ENCODE data around the gene TSC22D4. TPM values are rescaled to one million over a fixed set of nuclear protein-coding genes. Genes with fewer than 3 reads are reported as not detected.

The TSC22D4 gene
- total and polyA plus RNA-seq, 4 donors, result 5.5 to 21.2 (median 11.4) TPM

DNA sequence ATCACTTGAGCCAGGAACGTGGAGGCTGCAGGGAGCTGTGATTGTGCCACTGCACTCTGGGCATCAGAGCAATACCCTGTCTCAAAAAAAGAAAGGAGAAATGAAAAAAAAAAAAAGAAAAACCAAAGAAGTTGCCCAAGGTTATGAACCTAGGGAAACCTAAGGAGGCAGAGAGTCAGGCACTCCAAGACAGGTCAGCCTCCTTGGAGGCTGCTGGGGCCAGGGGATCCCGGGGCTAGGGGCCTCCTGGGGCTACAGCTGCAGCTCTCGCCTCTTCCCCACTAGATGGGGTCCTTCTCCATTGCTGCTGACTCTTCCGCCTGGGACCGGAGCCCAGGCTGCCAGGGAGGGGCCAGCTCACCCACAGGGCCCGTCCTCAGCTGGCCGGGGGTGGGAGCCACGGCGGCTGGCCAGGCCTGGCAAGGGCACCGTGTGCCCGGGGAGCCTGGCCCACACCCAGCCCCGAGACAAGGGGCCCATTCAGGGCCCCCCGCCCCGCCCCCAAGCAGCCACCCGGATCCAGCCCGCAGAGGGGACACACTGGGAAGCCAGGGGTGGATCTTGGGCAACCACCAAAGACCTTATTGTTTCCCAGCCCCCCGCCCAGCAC, 13.2 kb downstream of the TSC22D4 start:
- WGBS, result 16% methylated on average over 17 of the region's 17 CpGs
- no peak overlapping the region for H3K4me3 ChIP-seq (ENCODE audit: low read depth in 1 of 3, low read length in 3 of 3)
- no peak for TF ChIP-seq EGR1 (IDR thresholded peaks at IDR 0.05; ENCODE audit: low read depth in 2 of 2)
- TF ChIP-seq RXRA (IDR thresholded peaks at IDR 0.05), result peak in 1 of 2 donors; percentile 21
- no peak for TF ChIP-seq HNF4A (conservative IDR thresholded peaks at IDR 0.05)
- TF ChIP-seq NR2F2 (IDR thresholded peaks at IDR 0.05), result no peak
- TF ChIP-seq, protein P1, sequence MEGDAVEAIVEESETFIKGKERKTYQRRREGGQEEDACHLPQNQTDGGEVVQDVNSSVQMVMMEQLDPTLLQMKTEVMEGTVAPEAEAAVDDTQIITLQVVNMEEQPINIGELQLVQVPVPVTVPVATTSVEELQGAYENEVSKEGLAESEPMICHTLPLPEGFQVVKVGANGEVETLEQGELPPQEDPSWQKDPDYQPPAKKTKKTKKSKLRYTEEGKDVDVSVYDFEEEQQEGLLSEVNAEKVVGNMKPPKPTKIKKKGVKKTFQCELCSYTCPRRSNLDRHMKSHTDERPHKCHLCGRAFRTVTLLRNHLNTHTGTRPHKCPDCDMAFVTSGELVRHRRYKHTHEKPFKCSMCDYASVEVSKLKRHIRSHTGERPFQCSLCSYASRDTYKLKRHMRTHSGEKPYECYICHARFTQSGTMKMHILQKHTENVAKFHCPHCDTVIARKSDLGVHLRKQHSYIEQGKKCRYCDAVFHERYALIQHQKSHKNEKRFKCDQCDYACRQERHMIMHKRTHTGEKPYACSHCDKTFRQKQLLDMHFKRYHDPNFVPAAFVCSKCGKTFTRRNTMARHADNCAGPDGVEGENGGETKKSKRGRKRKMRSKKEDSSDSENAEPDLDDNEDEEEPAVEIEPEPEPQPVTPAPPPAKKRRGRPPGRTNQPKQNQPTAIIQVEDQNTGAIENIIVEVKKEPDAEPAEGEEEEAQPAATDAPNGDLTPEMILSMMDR (IDR thresholded peaks at IDR 0.05; ENCODE audit: low read depth, low read length, missing input control), result peak; percentile 50
- TF ChIP-seq RAD21 (IDR thresholded peaks at IDR 0.05), result peak; percentile 79 to 82
- no peak overlapping the region for H3K9ac ChIP-seq (ENCODE audit: low read depth in 1 of 2, low read length in 2 of 2)
- peaks cover 0 to 3% (median 0%) of the 10 kb centered on the region in 4 donors for H3K36me3 ChIP-seq (ENCODE audit: control insufficient read depth in 4 of 4, insufficient read depth in 3 of 4, low read depth in 1 of 4, low read length in 3 of 4)
- no peaks in the 10 kb centered on the region for H3K27me3 ChIP-seq (ENCODE audit: control insufficient read depth in 4 of 4, insufficient read depth in 4 of 4, low read length in 3 of 4)
- no peaks in the 10 kb centered on the region for H3K9me3 ChIP-seq (ENCODE audit: control insufficient read depth in 4 of 4, low read length in 3 of 4)
- no peak for DNase-seq (ENCODE audit: low spot score)
- H3K27ac ChIP-seq (ENCODE audit: low read depth in 1 of 2, low read length in 2 of 2), result no peak overlapping the region
- peaks cover 5 to 15% (median 11%) of the 10 kb centered on the region in 4 donors for H3K4me1 ChIP-seq (ENCODE audit: control insufficient read depth in 4 of 4, insufficient read depth in 4 of 4, low read length in 3 of 4)

DNA sequence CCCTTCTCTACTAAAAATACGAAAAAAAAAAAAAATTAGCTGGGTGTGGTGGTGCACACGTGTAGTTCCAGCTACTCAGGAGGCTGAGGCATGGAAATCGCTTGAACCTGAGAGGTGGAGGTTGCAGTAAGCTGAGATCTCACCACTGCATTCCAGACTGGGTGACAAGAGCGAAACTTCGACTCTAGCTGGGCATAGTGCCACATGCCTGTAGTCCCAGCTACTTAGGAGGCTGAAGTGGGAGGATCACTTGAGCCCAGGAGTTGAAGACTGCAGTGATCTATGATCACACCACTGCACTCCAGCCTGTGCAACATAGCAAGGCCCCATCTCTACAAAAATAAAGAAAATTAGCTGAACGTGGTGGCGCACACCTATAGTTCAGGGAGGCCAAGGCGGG, 13.7 kb downstream of the TSC22D4 start:
- Histone ChIP-seq H3K9ac (ENCODE audit: low read depth in 1 of 2, low read length in 2 of 2) (no peak overlapping the region), H3K27ac (ENCODE audit: low read depth in 1 of 2, low read length in 2 of 2) (no peak overlapping the region)

DNA sequence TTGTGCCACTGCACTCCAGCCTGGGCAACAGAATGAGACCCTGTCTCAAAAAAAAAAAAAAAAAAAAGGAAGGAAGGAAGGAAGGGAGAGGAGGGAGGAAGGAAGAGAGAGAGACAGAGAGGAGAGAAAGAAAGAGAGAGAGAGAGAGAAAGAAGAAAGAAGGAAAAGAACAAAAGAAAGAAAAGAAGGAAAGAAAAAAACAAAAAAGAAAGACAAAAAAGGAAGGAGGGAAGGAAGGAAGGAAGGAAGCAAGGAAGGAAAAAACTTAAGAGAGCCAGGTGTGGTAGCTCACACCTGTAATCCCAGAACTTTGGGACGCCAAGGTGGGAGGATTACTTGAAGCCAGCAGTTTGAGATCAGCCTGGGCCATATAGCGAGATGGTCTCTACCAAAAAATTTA, 14.2 kb downstream of the TSC22D4 start:
- no peak overlapping the region for H3K9ac ChIP-seq (ENCODE audit: low read depth in 1 of 2, low read length in 2 of 2)
- 98% methylated on average over 2 of the region's 2 CpGs for WGBS
- H3K4me3 ChIP-seq (ENCODE audit: low read depth in 1 of 3, low read length in 3 of 3), result no peak overlapping the region
- TF ChIP-seq JUND (IDR thresholded peaks at IDR 0.05) (no peak), HNF4G (IDR thresholded peaks at IDR 0.05) (no peak), TAF1 (conservative IDR thresholded peaks at IDR 0.05) (no peak), HNF4A (conservative IDR thresholded peaks at IDR 0.05) (no peak), FOXA2 (IDR thresholded peaks at IDR 0.05) (no peak), RAD21 (IDR thresholded peaks at IDR 0.05) (no peak), EGR1 (IDR thresholded peaks at IDR 0.05; ENCODE audit: low read depth in 2 of 2) (no peak), GABPA (IDR thresholded peaks at IDR 0.05 in 1 of 2, conservative IDR thresholded peaks at IDR 0.05 in 1 of 2) (no peak), SP1 (IDR thresholded peaks at IDR 0.05) (no peak)
- TF ChIP-seq, protein P2, sequence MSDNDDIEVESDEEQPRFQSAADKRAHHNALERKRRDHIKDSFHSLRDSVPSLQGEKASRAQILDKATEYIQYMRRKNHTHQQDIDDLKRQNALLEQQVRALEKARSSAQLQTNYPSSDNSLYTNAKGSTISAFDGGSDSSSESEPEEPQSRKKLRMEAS (IDR thresholded peaks at IDR 0.05), result no peak
- TF ChIP-seq, protein P3, sequence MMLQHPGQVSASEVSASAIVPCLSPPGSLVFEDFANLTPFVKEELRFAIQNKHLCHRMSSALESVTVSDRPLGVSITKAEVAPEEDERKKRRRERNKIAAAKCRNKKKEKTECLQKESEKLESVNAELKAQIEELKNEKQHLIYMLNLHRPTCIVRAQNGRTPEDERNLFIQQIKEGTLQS (IDR thresholded peaks at IDR 0.05), result no peak
- TF ChIP-seq, protein P1 (IDR thresholded peaks at IDR 0.05; ENCODE audit: low read depth, low read length, missing input control), result no peak
- no peaks in the 10 kb centered on the region for H3K27me3 ChIP-seq (ENCODE audit: control insufficient read depth in 4 of 4, insufficient read depth in 4 of 4, low read length in 3 of 4)
- H3K4me1 ChIP-seq (ENCODE audit: control insufficient read depth in 4 of 4, insufficient read depth in 4 of 4, low read length in 3 of 4), result peaks cover 5 to 14% (median 11%) of the 10 kb centered on the region in 4 donors
- H3K36me3 ChIP-seq (ENCODE audit: control insufficient read depth in 4 of 4, insufficient read depth in 3 of 4, low read depth in 1 of 4, low read length in 3 of 4), result peaks cover 0 to 1% (median 0%) of the 10 kb centered on the region in 4 donors
- no peak overlapping the region for H3K27ac ChIP-seq (ENCODE audit: low read depth in 1 of 2, low read length in 2 of 2)
- no peak for DNase-seq (ENCODE audit: low spot score)
- H3K9me3 ChIP-seq (ENCODE audit: control insufficient read depth in 4 of 4, low read length in 3 of 4), result no peaks in the 10 kb centered on the region

More for the DNA sequence above, 13.7 kb downstream of the TSC22D4 start:
- Histone ChIP-seq H3K4me3 (ENCODE audit: low read depth in 1 of 3, low read length in 3 of 3) (no peak overlapping the region), H3K9me3 (ENCODE audit: control insufficient read depth in 4 of 4, low read length in 3 of 4) (no peaks in the 10 kb centered on the region), H3K36me3 (ENCODE audit: control insufficient read depth in 4 of 4, insufficient read depth in 3 of 4, low read depth in 1 of 4, low read length in 3 of 4) (peaks cover 0 to 1% (median 0%) of the 10 kb centered on the region in 4 donors), H3K4me1 (ENCODE audit: control insufficient read depth in 4 of 4, insufficient read depth in 4 of 4, low read length in 3 of 4) (peaks cover 5 to 15% (median 11%) of the 10 kb centered on the region in 4 donors), H3K27me3 (ENCODE audit: control insufficient read depth in 4 of 4, insufficient read depth in 4 of 4, low read length in 3 of 4) (no peaks in the 10 kb centered on the region)
- DNase-seq (ENCODE audit: low spot score), result no peak
- no peak for TF ChIP-seq EGR1 (IDR thresholded peaks at IDR 0.05; ENCODE audit: low read depth in 2 of 2)
- TF ChIP-seq RAD21 (IDR thresholded peaks at IDR 0.05), result no peak
- TF ChIP-seq HNF4A (conservative IDR thresholded peaks at IDR 0.05), result no peak
- no peak for TF ChIP-seq FOXA1 (IDR thresholded peaks at IDR 0.05)
- no peak for TF ChIP-seq NR2F2 (IDR thresholded peaks at IDR 0.05)
- WGBS, result 77% methylated on average over 8 of the region's 8 CpGs

All from liver (tissue), 9 donors.